Psoas muscle (tissue), 8 donors: ENCODE data around the gene TXK. TPM values are rescaled to one million over a fixed set of nuclear protein-coding genes. Genes with fewer than 3 reads are reported as not detected.

Experiments
- ATAC-seq, 4 donors: fragments of 200-7000 bp; cut with Tn5 transposase; one replicate each; pipeline ENCODE4 v1.9.1; 2020; ENCODE audit warnings: moderate library complexity in 3 of 4, mild to moderate bottlenecking in 2 of 4
- DNase-seq, 2 donors: peaks; one replicate each; pipeline ENCODE4 v3.0.0-alpha.2; 2020
- H3K27ac ChIP-seq: fragments of 200-600 bp; one replicate; pipeline ENCODE4 v1.8.0; 2022
- H3K27me3 ChIP-seq, 3 donors: fragments of 200-600 bp in 1 of 3; one replicate each; pipeline versions ENCODE4 v1.6.1 to v1.8.0; 2013 to 2022; ENCODE audit warnings: low read length in 2 of 3, mild to moderate bottlenecking in 2 of 3, moderate library complexity in 1 of 3; ENCODE audit not compliant: insufficient read depth in 3 of 3
- H3K36me3 ChIP-seq, 2 donors: fragments of 200-600 bp in 1 of 2; one replicate each; pipeline versions ENCODE4 v1.6.1 to v1.8.0; 2013 to 2022; ENCODE audit warnings: low read depth in 1 of 2, mild to moderate bottlenecking in 1 of 2, moderate library complexity in 1 of 2; ENCODE audit not compliant: insufficient read depth in 1 of 2
- H3K4me1 ChIP-seq: fragments of 200-600 bp; one replicate; pipeline ENCODE4 v1.8.0; 2022
- H3K4me3 ChIP-seq: fragments of 200-600 bp; one replicate; pipeline ENCODE4 v1.8.0; 2022; ENCODE audit warnings: mild to moderate bottlenecking
- H3K9me3 ChIP-seq: fragments of 200-600 bp; one replicate; pipeline ENCODE4 v1.8.0; 2022
- CTCF ChIP-seq: fragments of 200-600 bp; IDR thresholded peaks from one replicate; pipeline ENCODE4 v1.8.0; 2022; ENCODE audit warnings: antibody characterized with exemption
- WGBS, 3 donors: extraction: QIAGEN DNeasy Blood & Tissue Kit; methylation state at CpG; one replicate each; pipeline versions ENCODE4 v1.1.6 to v1.1.7; 2013; 5-methylcytosine and 5-hydroxymethylcytosine counted together
- intact Hi-C, 2 donors: fragments of 100-400 bp; cut with DNase I; formaldehyde crosslinking; loops; one replicate each; pipeline versions ENCODE4 v1.11.0 to v1.14.2; 2022
- long read RNA-seq, 2 donors: library from polyadenylated mRNA; unstranded; transcript quantifications; one replicate each; pipeline ENCODE4 v2.0.0, GENCODE V29; 2021
- polyA plus RNA-seq, 3 donors: library from polyadenylated mRNA; stranded (reverse); fragments of 200-250 nt; gene quantifications; one replicate each; pipeline ENCODE4 v1.2.3, GENCODE V29; 2013
- total RNA-seq, 4 donors: library from RNA; stranded (reverse); fragmentation: NEBNext Ultra II Directional in 2 of 4; extraction: Animal tissue kit (Norgen Biotek cat#: 25700) in 2 of 4; gene quantifications; one replicate each; pipeline versions ENCODE4 v1.2.1 to v1.2.4, GENCODE V29; 2021 to 2023
- donor health status: healthy with polysubstance abuse.
- donor health status: DM: no; HTN: no; CAD: no; lungs with moderate emphysema.
- donor health status: Bipolar disorder and iron deficiency.
- donor health status: healthy.
- donor health status: DM: yes; HTN: yes; CAD: no.
- donor health status: DM: no; HTN: no; CAD: no.
- donor health status: DM: no; HTN: no; CAD: no.
- donor health status: DM: yes; HTN: yes; CAD: no.

Gene TXK
- total RNA-seq: under 1 TPM in 3 of 4 donors, not detected in 1; 0.26 to 0.52 (median 0.44) TPM
- polyA plus RNA-seq: under 1 TPM; 0.07 to 0.17 (median 0.10) TPM
- long read RNA-seq, donor 1: 0 reads
- long read RNA-seq, donor 2: 0 reads

GRCh38 chr4:48134081-48134480 is at the start of gene TXK:
TXK (minus strand) TSS chr4:48134250; CDS start chr4:48134170, 80 bp downstream.
- Histone ChIP-seq H3K4me1 (no peaks in the 10 kb centered on the region), H3K27ac (no peak within 1 kb of the TSS), H3K27me3 (no peaks in the 10 kb centered on the region), H3K9me3 (no peaks in the 10 kb centered on the region), H3K36me3 (peaks cover 0 to 32% of the 10 kb centered on the region in 2 donors), H3K4me3 (no peak within 1 kb of the TSS)
- no peak for ATAC-seq
- no peak for TF ChIP-seq CTCF
- intact Hi-C loops: no loop called here
- DNase-seq: no peak
- WGBS, 3 donors: 90 to 91% (median 91%) methylated on average over 5 of the region's 5 CpGs

- H3K4me3 ChIP-seq: no peak overlapping the region
- DNase-seq (no peak), ATAC-seq (no peak)
- H3K9me3 ChIP-seq: no peaks in the 10 kb centered on the region
- TF ChIP-seq CTCF: no peak
- no peak overlapping the region for H3K27ac ChIP-seq
- no peaks in the 10 kb centered on the region for H3K4me1 ChIP-seq
- H3K36me3 ChIP-seq: no peaks in the 10 kb centered on the region
- H3K27me3 ChIP-seq: no peaks in the 10 kb centered on the region
- intact Hi-C loops: no loop called here
Measured at GRCh38 chr4:48180234-48180633, 46.2 kb upstream of the TXK start.

DNA sequence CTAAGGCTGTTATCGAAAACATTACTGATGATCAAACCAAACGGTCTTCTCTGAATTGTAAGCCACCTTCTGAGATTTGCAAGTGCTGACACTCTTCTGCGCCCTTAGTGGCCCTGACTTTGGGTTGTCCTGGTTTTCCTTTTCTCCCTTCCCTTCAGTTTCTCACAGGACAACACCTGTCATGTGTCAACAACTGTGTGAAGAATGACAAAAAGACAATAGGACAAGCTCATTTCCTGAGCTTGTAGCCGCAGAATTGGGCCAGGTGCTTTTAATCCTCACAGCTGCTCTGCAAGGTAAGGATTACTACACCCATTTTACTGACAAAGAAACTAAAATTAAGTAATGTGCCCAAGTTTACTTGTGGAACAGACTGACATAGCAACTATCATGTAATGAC is 44.9 kb upstream of the TXK start:
- intact Hi-C loops: loop anchor here in 1 of 2 donors (10.0 kb wide), 1 partner anchor 96 kb away; no protein-coding TSS in a partner anchor
- Histone ChIP-seq H3K36me3 (no peaks in the 10 kb centered on the region), H3K4me1 (no peaks in the 10 kb centered on the region), H3K9me3 (no peaks in the 10 kb centered on the region), H3K27ac (no peak overlapping the region), H3K27me3 (no peaks in the 10 kb centered on the region), H3K4me3 (no peak overlapping the region)
- ATAC-seq (no peak), DNase-seq (no peak)
- 65 to 74% (median 65%) methylated on average over 4 of the region's 4 CpGs for WGBS, 3 donors
- TF ChIP-seq CTCF: no peak

DNA sequence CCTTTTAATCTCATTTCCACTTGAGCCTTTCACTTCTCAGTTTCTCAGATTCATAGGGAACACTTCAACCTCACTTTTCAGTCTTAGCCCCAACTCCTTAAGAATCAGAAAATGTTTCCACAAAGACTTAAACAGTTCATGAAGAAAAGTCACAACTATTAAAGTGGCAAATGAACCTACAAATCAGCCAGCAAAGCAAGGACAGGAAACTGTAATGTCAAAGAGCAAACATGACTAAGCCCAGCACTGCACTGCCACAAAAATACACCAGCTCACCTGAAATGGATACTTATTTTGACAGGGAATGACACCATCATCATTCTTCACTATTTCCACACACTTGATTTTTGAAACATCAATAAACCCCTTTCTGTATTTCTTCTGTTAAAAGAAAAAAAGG is 41.8 kb upstream of the TXK start:
- no peaks in the 10 kb centered on the region for H3K27me3 ChIP-seq
- no peak overlapping the region for H3K27ac ChIP-seq
- H3K4me3 ChIP-seq: no peak overlapping the region
- no peaks in the 10 kb centered on the region for H3K36me3 ChIP-seq
- DNase-seq (no peak), ATAC-seq (no peak)
- no peaks in the 10 kb centered on the region for H3K9me3 ChIP-seq
- peaks cover 9% of the 10 kb centered on the region for H3K4me1 ChIP-seq
- intact Hi-C loops: loop anchor here in 1 of 2 donors (10.0 kb wide), 1 partner anchor 99 kb away; no protein-coding TSS in a partner anchor
- TF ChIP-seq CTCF: no peak

DNA sequence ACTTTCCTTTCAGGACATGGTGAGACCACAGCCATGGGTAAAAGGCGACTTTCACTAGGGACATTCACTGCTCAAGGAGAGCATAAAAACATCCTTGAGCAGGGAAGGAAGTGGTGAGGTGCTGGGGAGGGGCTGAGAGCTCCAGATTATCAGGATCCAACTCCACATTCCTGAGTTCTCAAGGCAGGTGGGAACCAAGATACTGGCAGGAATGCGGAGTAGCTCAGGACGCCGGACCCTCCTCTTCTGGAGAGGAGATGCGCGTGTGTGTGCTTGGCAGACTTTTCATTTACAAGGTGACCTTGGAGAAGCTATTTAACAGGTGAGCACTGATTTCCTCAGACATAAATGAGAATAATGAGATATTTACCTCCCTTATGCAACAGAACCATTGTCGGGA is 41.3 kb upstream of the TXK start:
- Histone ChIP-seq H3K9me3 (no peaks in the 10 kb centered on the region), H3K4me1 (peaks cover 9% of the 10 kb centered on the region), H3K27ac (no peak overlapping the region), H3K27me3 (no peaks in the 10 kb centered on the region), H3K36me3 (no peaks in the 10 kb centered on the region), H3K4me3 (no peak overlapping the region)
- no peak for DNase-seq
- WGBS, 3 donors: 55 to 77% (median 72%) methylated on average over 7 of the region's 7 CpGs
- ATAC-seq: no peak
- intact Hi-C loops: loop anchor here in 1 of 2 donors (10.0 kb wide), 1 partner anchor 99 kb away; no protein-coding TSS in a partner anchor
- no peak for TF ChIP-seq CTCF
